Astrocyte (in vitro differentiated cells and primary cell): Measurements from ENCODE around the gene PCDH12.

Experiments used
- CTCF ChIP-seq: IDR thresholded peaks from 2 replicates; pipeline ENCODE4 v1.5.1; 2011; ENCODE audit warnings: low read depth, mild to moderate bottlenecking, inconsistent platforms, low read length, moderate library complexity; ENCODE audit not compliant: insufficient read depth
- EZH2 ChIP-seq: IDR thresholded peaks from 2 replicates; pipeline ENCODE4 v1.6.1; 2012; ENCODE audit warnings: mild to moderate bottlenecking, low read length, inconsistent platforms; ENCODE audit not compliant: insufficient read depth

- TF ChIP-seq EZH2 (no peak), CTCF (no peak)
Measured at GRCh38 chr5:141986072-141986471, 28.1 kb upstream of the PCDH12 start.
